Measurements from ENCODE around the gene HARBI1. TPM values are rescaled to one million over a fixed set of nuclear protein-coding genes. Genes with fewer than 3 reads are reported as not detected.

Gene HARBI1
- total RNA-seq, 1 experiment from 2014 or later: 4.4 TPM

DNA sequence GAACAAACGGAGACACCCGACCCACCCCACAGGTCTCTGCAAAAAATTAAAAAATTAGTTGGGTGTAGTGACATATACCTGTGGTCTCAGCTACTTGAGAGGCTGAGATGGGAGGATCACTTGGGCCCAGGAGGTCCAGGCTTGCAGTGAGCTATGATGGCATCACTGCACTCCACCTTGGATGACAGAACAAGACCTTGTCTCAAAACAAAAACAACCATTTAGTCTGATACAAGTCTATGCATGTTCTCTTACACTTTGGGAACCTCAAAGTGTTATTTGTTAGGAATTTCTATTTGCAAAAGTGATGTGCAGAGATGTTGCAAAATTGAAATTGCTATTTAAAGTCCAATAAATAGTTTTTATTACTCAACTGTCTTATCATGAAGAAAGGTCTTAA, 14.6 kb upstream of the HARBI1 start:
- TF ChIP-seq NFATC4 (CRISPR knock-in tag; IDR thresholded peaks at IDR 0.05): no peak
- TF ChIP-seq CREM (CRISPR knock-in tag; IDR thresholded peaks at IDR 0.05): no peak
- no peak for TF ChIP-seq MYBL2 (CRISPR knock-in tag; IDR thresholded peaks at IDR 0.05)
- TF ChIP-seq, protein P1, sequence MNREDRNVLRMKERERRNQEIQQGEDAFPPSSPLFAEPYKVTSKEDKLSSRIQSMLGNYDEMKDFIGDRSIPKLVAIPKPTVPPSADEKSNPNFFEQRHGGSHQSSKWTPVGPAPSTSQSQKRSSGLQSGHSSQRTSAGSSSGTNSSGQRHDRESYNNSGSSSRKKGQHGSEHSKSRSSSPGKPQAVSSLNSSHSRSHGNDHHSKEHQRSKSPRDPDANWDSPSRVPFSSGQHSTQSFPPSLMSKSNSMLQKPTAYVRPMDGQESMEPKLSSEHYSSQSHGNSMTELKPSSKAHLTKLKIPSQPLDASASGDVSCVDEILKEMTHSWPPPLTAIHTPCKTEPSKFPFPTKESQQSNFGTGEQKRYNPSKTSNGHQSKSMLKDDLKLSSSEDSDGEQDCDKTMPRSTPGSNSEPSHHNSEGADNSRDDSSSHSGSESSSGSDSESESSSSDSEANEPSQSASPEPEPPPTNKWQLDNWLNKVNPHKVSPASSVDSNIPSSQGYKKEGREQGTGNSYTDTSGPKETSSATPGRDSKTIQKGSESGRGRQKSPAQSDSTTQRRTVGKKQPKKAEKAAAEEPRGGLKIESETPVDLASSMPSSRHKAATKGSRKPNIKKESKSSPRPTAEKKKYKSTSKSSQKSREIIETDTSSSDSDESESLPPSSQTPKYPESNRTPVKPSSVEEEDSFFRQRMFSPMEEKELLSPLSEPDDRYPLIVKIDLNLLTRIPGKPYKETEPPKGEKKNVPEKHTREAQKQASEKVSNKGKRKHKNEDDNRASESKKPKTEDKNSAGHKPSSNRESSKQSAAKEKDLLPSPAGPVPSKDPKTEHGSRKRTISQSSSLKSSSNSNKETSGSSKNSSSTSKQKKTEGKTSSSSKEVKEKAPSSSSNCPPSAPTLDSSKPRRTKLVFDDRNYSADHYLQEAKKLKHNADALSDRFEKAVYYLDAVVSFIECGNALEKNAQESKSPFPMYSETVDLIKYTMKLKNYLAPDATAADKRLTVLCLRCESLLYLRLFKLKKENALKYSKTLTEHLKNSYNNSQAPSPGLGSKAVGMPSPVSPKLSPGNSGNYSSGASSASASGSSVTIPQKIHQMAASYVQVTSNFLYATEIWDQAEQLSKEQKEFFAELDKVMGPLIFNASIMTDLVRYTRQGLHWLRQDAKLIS (CRISPR knock-in tag; IDR thresholded peaks at IDR 0.05; ENCODE audit: borderline replicate concordance): no peak
- TF ChIP-seq, protein P2, sequence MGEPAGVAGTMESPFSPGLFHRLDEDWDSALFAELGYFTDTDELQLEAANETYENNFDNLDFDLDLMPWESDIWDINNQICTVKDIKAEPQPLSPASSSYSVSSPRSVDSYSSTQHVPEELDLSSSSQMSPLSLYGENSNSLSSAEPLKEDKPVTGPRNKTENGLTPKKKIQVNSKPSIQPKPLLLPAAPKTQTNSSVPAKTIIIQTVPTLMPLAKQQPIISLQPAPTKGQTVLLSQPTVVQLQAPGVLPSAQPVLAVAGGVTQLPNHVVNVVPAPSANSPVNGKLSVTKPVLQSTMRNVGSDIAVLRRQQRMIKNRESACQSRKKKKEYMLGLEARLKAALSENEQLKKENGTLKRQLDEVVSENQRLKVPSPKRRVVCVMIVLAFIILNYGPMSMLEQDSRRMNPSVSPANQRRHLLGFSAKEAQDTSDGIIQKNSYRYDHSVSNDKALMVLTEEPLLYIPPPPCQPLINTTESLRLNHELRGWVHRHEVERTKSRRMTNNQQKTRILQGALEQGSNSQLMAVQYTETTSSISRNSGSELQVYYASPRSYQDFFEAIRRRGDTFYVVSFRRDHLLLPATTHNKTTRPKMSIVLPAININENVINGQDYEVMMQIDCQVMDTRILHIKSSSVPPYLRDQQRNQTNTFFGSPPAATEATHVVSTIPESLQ (CRISPR knock-in tag; IDR thresholded peaks at IDR 0.05): no peak
- no peak overlapping the region for H3K4me3 Mint-ChIP-seq
- no peaks in the 10 kb centered on the region for H3K9me3 Mint-ChIP-seq
- ChIA-PET POLR2A (no interaction called here), CTCF (interaction anchor here (1.3 kb wide), 1 partner anchor 38 kb away, joined by 3 read pairs; no protein-coding TSS in a partner anchor)
- no peaks in the 10 kb centered on the region for H3K4me1 Mint-ChIP-seq
- ATAC-seq: no peak
- no peaks in the 10 kb centered on the region for H3K27me3 Mint-ChIP-seq (ENCODE audit: low read depth)
- no peak overlapping the region for H3K27ac Mint-ChIP-seq
- H3K36me3 Mint-ChIP-seq: peaks cover 11% of the 10 kb centered on the region
- DNase-seq (ENCODE audit: low spot score): no peak

DNA sequence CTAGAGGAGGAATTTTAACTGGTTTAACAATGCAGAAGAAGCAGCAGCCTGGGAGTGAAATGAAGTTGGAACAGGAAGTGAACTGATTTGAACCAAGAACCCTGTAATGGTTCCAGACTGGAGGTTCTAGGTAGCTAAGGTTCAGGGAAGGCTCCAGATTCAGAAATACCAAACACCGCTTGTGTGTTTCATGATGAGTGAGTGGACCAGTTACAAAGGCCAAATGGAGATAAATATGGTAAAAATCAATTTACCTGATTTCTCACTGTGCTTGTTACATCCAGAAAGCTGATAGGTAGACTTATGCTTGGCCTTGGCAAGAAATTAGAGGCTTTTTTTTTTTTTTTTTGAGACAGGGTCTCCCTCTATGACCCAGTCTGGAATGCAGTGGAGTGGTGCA, 13.2 kb upstream of the HARBI1 start:
- H3K9me3 Mint-ChIP-seq: no peaks in the 10 kb centered on the region
- TF ChIP-seq TP53 (CRISPR knock-in tag; IDR thresholded peaks at IDR 0.05) (no peak), FOXJ3 (CRISPR knock-in tag; IDR thresholded peaks at IDR 0.05; ENCODE audit: borderline replicate concordance) (no peak), RELA (CRISPR knock-in tag; IDR thresholded peaks at IDR 0.05; ENCODE audit: borderline replicate concordance) (no peak), ZNF121 (CRISPR knock-in tag; IDR thresholded peaks at IDR 0.05) (no peak), SOX15 (CRISPR knock-in tag; IDR thresholded peaks at IDR 0.05) (no peak), NFYB (CRISPR knock-in tag; conservative IDR thresholded peaks at IDR 0.05; ENCODE audit: low read depth) (no peak), SP1 (CRISPR knock-in tag; conservative IDR thresholded peaks at IDR 0.05) (no peak), NR1H2 (CRISPR knock-in tag; IDR thresholded peaks at IDR 0.05) (no peak), JUN (CRISPR knock-in tag; IDR thresholded peaks at IDR 0.05) (no peak), NFATC4 (CRISPR knock-in tag; IDR thresholded peaks at IDR 0.05) (no peak), TCF7 (CRISPR knock-in tag; IDR thresholded peaks at IDR 0.05; ENCODE audit: low read depth) (no peak)
- TF ChIP-seq, protein P3, sequence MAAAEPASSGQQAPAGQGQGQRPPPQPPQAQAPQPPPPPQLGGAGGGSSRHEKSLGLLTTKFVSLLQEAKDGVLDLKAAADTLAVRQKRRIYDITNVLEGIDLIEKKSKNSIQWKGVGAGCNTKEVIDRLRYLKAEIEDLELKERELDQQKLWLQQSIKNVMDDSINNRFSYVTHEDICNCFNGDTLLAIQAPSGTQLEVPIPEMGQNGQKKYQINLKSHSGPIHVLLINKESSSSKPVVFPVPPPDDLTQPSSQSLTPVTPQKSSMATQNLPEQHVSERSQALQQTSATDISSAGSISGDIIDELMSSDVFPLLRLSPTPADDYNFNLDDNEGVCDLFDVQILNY (CRISPR knock-in tag; IDR thresholded peaks at IDR 0.05): no peak
- TF ChIP-seq, protein P4, sequence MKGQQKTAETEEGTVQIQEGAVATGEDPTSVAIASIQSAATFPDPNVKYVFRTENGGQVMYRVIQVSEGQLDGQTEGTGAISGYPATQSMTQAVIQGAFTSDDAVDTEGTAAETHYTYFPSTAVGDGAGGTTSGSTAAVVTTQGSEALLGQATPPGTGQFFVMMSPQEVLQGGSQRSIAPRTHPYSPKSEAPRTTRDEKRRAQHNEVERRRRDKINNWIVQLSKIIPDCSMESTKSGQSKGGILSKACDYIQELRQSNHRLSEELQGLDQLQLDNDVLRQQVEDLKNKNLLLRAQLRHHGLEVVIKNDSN (CRISPR knock-in tag; IDR thresholded peaks at IDR 0.05): no peak
- TF ChIP-seq, protein P5, sequence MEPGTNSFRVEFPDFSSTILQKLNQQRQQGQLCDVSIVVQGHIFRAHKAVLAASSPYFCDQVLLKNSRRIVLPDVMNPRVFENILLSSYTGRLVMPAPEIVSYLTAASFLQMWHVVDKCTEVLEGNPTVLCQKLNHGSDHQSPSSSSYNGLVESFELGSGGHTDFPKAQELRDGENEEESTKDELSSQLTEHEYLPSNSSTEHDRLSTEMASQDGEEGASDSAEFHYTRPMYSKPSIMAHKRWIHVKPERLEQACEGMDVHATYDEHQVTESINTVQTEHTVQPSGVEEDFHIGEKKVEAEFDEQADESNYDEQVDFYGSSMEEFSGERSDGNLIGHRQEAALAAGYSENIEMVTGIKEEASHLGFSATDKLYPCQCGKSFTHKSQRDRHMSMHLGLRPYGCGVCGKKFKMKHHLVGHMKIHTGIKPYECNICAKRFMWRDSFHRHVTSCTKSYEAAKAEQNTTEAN (CRISPR knock-in tag; IDR thresholded peaks at IDR 0.05): no peak
- TF ChIP-seq, protein P6, sequence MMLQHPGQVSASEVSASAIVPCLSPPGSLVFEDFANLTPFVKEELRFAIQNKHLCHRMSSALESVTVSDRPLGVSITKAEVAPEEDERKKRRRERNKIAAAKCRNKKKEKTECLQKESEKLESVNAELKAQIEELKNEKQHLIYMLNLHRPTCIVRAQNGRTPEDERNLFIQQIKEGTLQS (CRISPR knock-in tag; conservative IDR thresholded peaks at IDR 0.05): no peak
- TF ChIP-seq, protein P7, sequence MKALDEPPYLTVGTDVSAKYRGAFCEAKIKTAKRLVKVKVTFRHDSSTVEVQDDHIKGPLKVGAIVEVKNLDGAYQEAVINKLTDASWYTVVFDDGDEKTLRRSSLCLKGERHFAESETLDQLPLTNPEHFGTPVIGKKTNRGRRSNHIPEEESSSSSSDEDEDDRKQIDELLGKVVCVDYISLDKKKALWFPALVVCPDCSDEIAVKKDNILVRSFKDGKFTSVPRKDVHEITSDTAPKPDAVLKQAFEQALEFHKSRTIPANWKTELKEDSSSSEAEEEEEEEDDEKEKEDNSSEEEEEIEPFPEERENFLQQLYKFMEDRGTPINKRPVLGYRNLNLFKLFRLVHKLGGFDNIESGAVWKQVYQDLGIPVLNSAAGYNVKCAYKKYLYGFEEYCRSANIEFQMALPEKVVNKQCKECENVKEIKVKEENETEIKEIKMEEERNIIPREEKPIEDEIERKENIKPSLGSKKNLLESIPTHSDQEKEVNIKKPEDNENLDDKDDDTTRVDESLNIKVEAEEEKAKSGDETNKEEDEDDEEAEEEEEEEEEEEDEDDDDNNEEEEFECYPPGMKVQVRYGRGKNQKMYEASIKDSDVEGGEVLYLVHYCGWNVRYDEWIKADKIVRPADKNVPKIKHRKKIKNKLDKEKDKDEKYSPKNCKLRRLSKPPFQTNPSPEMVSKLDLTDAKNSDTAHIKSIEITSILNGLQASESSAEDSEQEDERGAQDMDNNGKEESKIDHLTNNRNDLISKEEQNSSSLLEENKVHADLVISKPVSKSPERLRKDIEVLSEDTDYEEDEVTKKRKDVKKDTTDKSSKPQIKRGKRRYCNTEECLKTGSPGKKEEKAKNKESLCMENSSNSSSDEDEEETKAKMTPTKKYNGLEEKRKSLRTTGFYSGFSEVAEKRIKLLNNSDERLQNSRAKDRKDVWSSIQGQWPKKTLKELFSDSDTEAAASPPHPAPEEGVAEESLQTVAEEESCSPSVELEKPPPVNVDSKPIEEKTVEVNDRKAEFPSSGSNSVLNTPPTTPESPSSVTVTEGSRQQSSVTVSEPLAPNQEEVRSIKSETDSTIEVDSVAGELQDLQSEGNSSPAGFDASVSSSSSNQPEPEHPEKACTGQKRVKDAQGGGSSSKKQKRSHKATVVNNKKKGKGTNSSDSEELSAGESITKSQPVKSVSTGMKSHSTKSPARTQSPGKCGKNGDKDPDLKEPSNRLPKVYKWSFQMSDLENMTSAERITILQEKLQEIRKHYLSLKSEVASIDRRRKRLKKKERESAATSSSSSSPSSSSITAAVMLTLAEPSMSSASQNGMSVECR (CRISPR knock-in tag; IDR thresholded peaks at IDR 0.05; ENCODE audit: borderline replicate concordance): no peak
- ATAC-seq (no peak), DNase-seq (ENCODE audit: low spot score) (no peak)
- H3K27ac Mint-ChIP-seq: no peak overlapping the region
- H3K4me3 Mint-ChIP-seq: no peak overlapping the region
- no peaks in the 10 kb centered on the region for H3K4me1 Mint-ChIP-seq
- peaks cover 18% of the 10 kb centered on the region for H3K36me3 Mint-ChIP-seq
- no peaks in the 10 kb centered on the region for H3K27me3 Mint-ChIP-seq (ENCODE audit: low read depth)
- CTCF ChIA-PET: no interaction called here
- POLR2A ChIA-PET: interaction anchor here (0.7 kb wide), 1 partner anchor 193 kb away, joined by 3 read pairs; no protein-coding TSS in a partner anchor
